ENCODE measurements around the gene RPP21.

GRCh38 chr6:30356536-30356935, 11.6 kb downstream of the RPP21 start:
- TF ChIP-seq CTCF (IDR thresholded peaks at IDR 0.05) = no peak
- no peak for TF ChIP-seq POLR2A (IDR thresholded peaks at IDR 0.05)
